K562 (cell line): ENCODE results near the gene KNCN. TPM values are rescaled to one million over a fixed set of nuclear protein-coding genes. Genes with fewer than 3 reads are reported as not detected.

ENCODE experiments used
- BACH1 ChIP-seq: fragments of 200-800 bp; sonication (Bioruptor generic); IDR thresholded peaks from 2 replicates; pipeline ENCODE4 v1.6.1; 2016; ENCODE audit warnings: missing genetic modification characterization, missing compliant biosample characterization
- CBX2 ChIP-seq: fragments of 200-600 bp; sonication (generic); IDR thresholded peaks from one replicate; pipeline ENCODE4 v1.6.1; 2012; ENCODE audit warnings: mild to moderate bottlenecking, low read length, inconsistent platforms; ENCODE audit not compliant: insufficient read depth, poor library complexity, severe bottlenecking
- MCM3 ChIP-seq: fragments of 450-650 bp; IDR thresholded peaks from 2 replicates; pipeline ENCODE4 v1.6.1; 2016
- MXI1 ChIP-seq: IDR thresholded peaks from 2 replicates; pipeline ENCODE4 v1.6.1; 2011; ENCODE audit warnings: low read depth, mild to moderate bottlenecking, improper control_type of control experiment, low read length
- PHB ChIP-seq: fragments of 250-450 bp; sonication (Bioruptor Pico); IDR thresholded peaks from 2 replicates; pipeline ENCODE4 v1.5.0; 2021
- RBM15 ChIP-seq: fragments of 200-400 bp; formaldehyde crosslinking; IDR thresholded peaks from 2 replicates; pipeline ENCODE4 v1.6.1; 2018; ENCODE audit warnings: mild to moderate bottlenecking, low read length, moderate library complexity; ENCODE audit not compliant: insufficient read depth
- RCOR1 ChIP-seq, 2 experiments: IDR thresholded peaks; 2 replicates each; pipeline ENCODE4 v1.6.1; 2012; ENCODE audit warnings: low read depth in 2 of 2, low read length in 2 of 2, borderline replicate concordance in 1 of 2, improper control_type of control experiment in 1 of 2
- SMAD4 ChIP-seq: fragments of 250-450 bp; sonication (Bioruptor Pico); conservative IDR thresholded peaks from 2 replicates; pipeline ENCODE4 v1.8.0; 2021; ENCODE audit warnings: inconsistent platforms, mild to moderate bottlenecking, moderate library complexity
- SREBF2 ChIP-seq: sonication (generic); formaldehyde crosslinking; IDR thresholded peaks from 2 replicates; pipeline ENCODE4 v1.4.0; 2020; ENCODE audit warnings: mild to moderate bottlenecking, missing genetic modification reagents
- SRSF1 ChIP-seq: fragments of 200-400 bp; formaldehyde crosslinking; IDR thresholded peaks from 2 replicates; pipeline ENCODE4 v1.6.1; 2017; ENCODE audit warnings: mild to moderate bottlenecking, low read depth, low read length, moderate library complexity
- TBL1XR1 ChIP-seq, 2 experiments: IDR thresholded peaks; 2 replicates each; pipeline ENCODE4 v1.6.1; 2012; ENCODE audit warnings: improper control_type of control experiment in 2 of 2, low read length in 2 of 2, mild to moderate bottlenecking in 1 of 2
- ZNF282 ChIP-seq: sonication (generic); formaldehyde crosslinking; IDR thresholded peaks from 2 replicates; pipeline ENCODE4 v1.8.1; 2023; ENCODE audit warnings: missing genetic modification reagents
- ZNF3 ChIP-seq: fragments of 250-450 bp; sonication (Bioruptor Pico); IDR thresholded peaks from 2 replicates; pipeline ENCODE4 v1.5.0; 2021; ENCODE audit warnings: mild to moderate bottlenecking, moderate library complexity
- ZNF384 ChIP-seq: IDR thresholded peaks from 2 replicates; pipeline ENCODE4 v1.6.1; 2012; ENCODE audit warnings: low read depth, low read length, improper control_type of control experiment
- polyA plus RNA-seq, 8 experiments: library from polyadenylated mRNA; depleted of rRNA in 4 of 8; stranded (reverse) in 5 of 8; unstranded in 3 of 8; fragments of >200 nt; fragmentation: Nextera tagmentation in 2 of 8; fragmentation: Illumina TruSeq in 1 of 8; extraction: Ambion mirVana in 2 of 8; extraction: Trizol in 1 of 8; gene quantifications; 2 replicates each; pipeline versions ENCODE4 v1.2.1 to v1.2.3, GENCODE V29; 2011 to 2014; ENCODE audit warnings: inconsistent platforms in 1 of 8, missing spikeins in 1 of 8
- total RNA-seq, 7 experiments: library from RNA; depleted of rRNA in 6 of 7; stranded (reverse); fragments of >200 nt in 6 of 7; fragmentation: Illumina TruSeq in 2 of 7; extraction: Trizol in 2 of 7; gene quantifications; 2 replicates each; pipeline versions ENCODE4 v1.2.1 to v1.2.3, GENCODE V29; 2011 to 2021; ENCODE audit warnings: low replicate concordance in 1 of 7
- TF ChIP-seq, protein P1 (sequence below): IDR thresholded peaks from 2 replicates; pipeline ENCODE4 v1.6.1; 2014; ENCODE audit warnings: antibody characterized with exemption
- TF ChIP-seq, protein P2 (sequence below): fragments of 200-800 bp; sonication (Bioruptor generic); IDR thresholded peaks from 2 replicates; pipeline ENCODE4 v1.6.1; 2016; ENCODE audit warnings: missing genetic modification characterization, missing compliant biosample characterization
- TF ChIP-seq, protein P3 (sequence below): fragments of 450-650 bp; IDR thresholded peaks from 2 replicates; pipeline ENCODE4 v1.6.1; 2018; ENCODE audit warnings: mild to moderate bottlenecking, low read depth; ENCODE audit not compliant: partially characterized antibody
- TF ChIP-seq, protein P4 (sequence below): fragments of 450-650 bp; IDR thresholded peaks from one replicate; pipeline ENCODE4 v1.6.1; 2018; ENCODE audit warnings: mild to moderate bottlenecking, moderate library complexity; ENCODE audit not compliant: partially characterized antibody

Gene KNCN
- total and polyA plus RNA-seq, 9 of the 15 experiments (the other 6 are each of a cell fraction or from before 2014, with no cell fraction given): not detected

- TF ChIP-seq, protein P1, sequence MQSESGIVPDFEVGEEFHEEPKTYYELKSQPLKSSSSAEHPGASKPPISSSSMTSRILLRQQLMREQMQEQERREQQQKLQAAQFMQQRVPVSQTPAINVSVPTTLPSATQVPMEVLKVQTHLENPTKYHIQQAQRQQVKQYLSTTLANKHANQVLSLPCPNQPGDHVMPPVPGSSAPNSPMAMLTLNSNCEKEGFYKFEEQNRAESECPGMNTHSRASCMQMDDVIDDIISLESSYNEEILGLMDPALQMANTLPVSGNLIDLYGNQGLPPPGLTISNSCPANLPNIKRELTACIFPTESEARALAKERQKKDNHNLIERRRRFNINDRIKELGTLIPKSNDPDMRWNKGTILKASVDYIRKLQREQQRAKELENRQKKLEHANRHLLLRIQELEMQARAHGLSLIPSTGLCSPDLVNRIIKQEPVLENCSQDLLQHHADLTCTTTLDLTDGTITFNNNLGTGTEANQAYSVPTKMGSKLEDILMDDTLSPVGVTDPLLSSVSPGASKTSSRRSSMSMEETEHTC: no peak
- TF ChIP-seq RCOR1 (IDR thresholded peaks at IDR 0.05; ENCODE audit: borderline replicate concordance in 1 of 2, low read depth in 2 of 2, low read length in 2 of 2) (peak in 1 of 2 experiments; percentile 30; a peak in 1 of 4 replicates), TBL1XR1 (IDR thresholded peaks at IDR 0.05; ENCODE audit: low read length in 2 of 2) (0 out of 4 replicates have a peak, but pooled peaks of 1 of the 2 experiments have one; percentile 18), PHB (CRISPR knock-in tag) (no peak), ZNF3 (CRISPR knock-in tag) (no peak), SMAD4 (CRISPR knock-in tag) (peak; percentile 32; the same call in 1 of the 2 replicates), MXI1 (no peak), BACH1 (0 out of 2 replicates have a peak, but pooled peaks have one; percentile 40), SREBF2 (CRISPR knock-in tag) (no peak), SRSF1 (no peak), CBX2 (no peak), ZNF282 (CRISPR knock-in tag) (no peak), RBM15 (no peak), MCM3 (no peak), ZNF384 (no peak)
- TF ChIP-seq, protein P2, sequence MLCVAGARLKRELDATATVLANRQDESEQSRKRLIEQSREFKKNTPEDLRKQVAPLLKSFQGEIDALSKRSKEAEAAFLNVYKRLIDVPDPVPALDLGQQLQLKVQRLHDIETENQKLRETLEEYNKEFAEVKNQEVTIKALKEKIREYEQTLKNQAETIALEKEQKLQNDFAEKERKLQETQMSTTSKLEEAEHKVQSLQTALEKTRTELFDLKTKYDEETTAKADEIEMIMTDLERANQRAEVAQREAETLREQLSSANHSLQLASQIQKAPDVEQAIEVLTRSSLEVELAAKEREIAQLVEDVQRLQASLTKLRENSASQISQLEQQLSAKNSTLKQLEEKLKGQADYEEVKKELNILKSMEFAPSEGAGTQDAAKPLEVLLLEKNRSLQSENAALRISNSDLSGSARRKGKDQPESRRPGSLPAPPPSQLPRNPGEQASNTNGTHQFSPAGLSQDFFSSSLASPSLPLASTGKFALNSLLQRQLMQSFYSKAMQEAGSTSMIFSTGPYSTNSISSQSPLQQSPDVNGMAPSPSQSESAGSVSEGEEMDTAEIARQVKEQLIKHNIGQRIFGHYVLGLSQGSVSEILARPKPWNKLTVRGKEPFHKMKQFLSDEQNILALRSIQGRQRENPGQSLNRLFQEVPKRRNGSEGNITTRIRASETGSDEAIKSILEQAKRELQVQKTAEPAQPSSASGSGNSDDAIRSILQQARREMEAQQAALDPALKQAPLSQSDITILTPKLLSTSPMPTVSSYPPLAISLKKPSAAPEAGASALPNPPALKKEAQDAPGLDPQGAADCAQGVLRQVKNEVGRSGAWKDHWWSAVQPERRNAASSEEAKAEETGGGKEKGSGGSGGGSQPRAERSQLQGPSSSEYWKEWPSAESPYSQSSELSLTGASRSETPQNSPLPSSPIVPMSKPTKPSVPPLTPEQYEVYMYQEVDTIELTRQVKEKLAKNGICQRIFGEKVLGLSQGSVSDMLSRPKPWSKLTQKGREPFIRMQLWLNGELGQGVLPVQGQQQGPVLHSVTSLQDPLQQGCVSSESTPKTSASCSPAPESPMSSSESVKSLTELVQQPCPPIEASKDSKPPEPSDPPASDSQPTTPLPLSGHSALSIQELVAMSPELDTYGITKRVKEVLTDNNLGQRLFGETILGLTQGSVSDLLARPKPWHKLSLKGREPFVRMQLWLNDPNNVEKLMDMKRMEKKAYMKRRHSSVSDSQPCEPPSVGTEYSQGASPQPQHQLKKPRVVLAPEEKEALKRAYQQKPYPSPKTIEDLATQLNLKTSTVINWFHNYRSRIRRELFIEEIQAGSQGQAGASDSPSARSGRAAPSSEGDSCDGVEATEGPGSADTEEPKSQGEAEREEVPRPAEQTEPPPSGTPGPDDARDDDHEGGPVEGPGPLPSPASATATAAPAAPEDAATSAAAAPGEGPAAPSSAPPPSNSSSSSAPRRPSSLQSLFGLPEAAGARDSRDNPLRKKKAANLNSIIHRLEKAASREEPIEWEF (CRISPR knock-in tag): no peak
- TF ChIP-seq, protein P3, sequence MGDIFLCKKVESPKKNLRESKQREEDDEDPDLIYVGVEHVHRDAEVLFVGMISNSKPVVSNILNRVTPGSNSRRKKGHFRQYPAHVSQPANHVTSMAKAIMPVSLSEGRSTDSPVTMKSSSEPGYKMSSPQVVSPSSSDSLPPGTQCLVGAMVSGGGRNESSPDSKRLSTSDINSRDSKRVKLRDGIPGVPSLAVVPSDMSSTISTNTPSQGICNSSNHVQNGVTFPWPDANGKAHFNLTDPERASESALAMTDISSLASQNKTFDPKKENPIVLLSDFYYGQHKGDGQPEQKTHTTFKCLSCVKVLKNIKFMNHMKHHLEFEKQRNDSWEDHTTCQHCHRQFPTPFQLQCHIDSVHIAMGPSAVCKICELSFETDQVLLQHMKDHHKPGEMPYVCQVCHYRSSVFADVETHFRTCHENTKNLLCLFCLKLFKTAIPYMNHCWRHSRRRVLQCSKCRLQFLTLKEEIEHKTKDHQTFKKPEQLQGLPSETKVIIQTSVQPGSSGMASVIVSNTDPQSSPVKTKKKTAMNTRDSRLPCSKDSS: no peak
- TF ChIP-seq, protein P4, sequence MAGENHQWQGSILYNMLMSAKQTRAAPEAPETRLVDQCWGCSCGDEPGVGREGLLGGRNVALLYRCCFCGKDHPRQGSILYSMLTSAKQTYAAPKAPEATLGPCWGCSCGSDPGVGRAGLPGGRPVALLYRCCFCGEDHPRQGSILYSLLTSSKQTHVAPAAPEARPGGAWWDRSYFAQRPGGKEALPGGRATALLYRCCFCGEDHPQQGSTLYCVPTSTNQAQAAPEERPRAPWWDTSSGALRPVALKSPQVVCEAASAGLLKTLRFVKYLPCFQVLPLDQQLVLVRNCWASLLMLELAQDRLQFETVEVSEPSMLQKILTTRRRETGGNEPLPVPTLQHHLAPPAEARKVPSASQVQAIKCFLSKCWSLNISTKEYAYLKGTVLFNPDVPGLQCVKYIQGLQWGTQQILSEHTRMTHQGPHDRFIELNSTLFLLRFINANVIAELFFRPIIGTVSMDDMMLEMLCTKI: no peak
Measured at GRCh38 chr1:46523496-46524353, 27.7 kb downstream of the KNCN start (continued).
